Ishikawa (cell line): Measurements from ENCODE around the gene BDH1.

Experiments used
- EGR1 ChIP-seq: IDR thresholded peaks from 2 replicates; pipeline ENCODE4 v1.6.1; 2012
- EP300 ChIP-seq: IDR thresholded peaks from 2 replicates; pipeline ENCODE4 v1.6.1; 2012; ENCODE audit warnings: borderline replicate concordance
- MAX ChIP-seq: IDR thresholded peaks from 2 replicates; pipeline ENCODE4 v1.6.1; 2012
- YY1 ChIP-seq: IDR thresholded peaks from 2 replicates; pipeline ENCODE4 v1.6.1; 2012; ENCODE audit warnings: low read depth

GRCh38 chr3:197472151-197472550 is 83.6 kb downstream of the BDH1 start:
- TF ChIP-seq MAX = no peak
- TF ChIP-seq EGR1 = no peak
- TF ChIP-seq EP300 = no peak
- TF ChIP-seq YY1 = no peak
